ENCODE measurements around the gene ANP32A. TPM values are rescaled to one million over a fixed set of nuclear protein-coding genes. Genes with fewer than 3 reads are reported as not detected.
A peak's percentile ranks its signal among the peaks of the same experiment; 100 is the strongest.

The ANP32A gene
- total RNA-seq, 1 donor from 2014 or later = 65.8 TPM

GRCh38 chr15:68733666-68734065 is 87.0 kb downstream of the ANP32A start:
- DNase-seq (ENCODE audit: low read depth) = no peak
- no peak overlapping the region for H3K4me3 ChIP-seq (ENCODE audit: low read depth, low read length)
- no peak for TF ChIP-seq CTCF (conservative IDR thresholded peaks at IDR 0.05; ENCODE audit: low read depth, low read length)

GRCh38 chr15:68732451-68732850 is 88.2 kb downstream of the ANP32A start:
- no peak for TF ChIP-seq CTCF (conservative IDR thresholded peaks at IDR 0.05; ENCODE audit: low read depth, low read length)
- no peak for DNase-seq (ENCODE audit: low read depth)

GRCh38 chr15:68730976-68731897 is 89.5 kb downstream of the ANP32A start:
- no peak for TF ChIP-seq CTCF (conservative IDR thresholded peaks at IDR 0.05; ENCODE audit: low read depth, low read length)
- no peak for DNase-seq (ENCODE audit: low read depth)
- no peak overlapping the region for H3K4me3 ChIP-seq (ENCODE audit: low read depth, low read length)

More at GRCh38 chr15:68732451-68732850, 88.2 kb downstream of the ANP32A start:
- H3K4me3 ChIP-seq (ENCODE audit: low read depth, low read length) = no peak overlapping the region

- no peak overlapping the region for H3K4me3 ChIP-seq (ENCODE audit: low read depth, low read length)
- TF ChIP-seq CTCF (conservative IDR thresholded peaks at IDR 0.05; ENCODE audit: low read depth, low read length) = peak; percentile 75
- DNase-seq (ENCODE audit: low read depth) = peak; percentile 22
These were observed 90.2 kb downstream of the ANP32A start for GRCh38 chr15:68730471-68730919.

GRCh38 chr15:68729789-68730411 is 90.8 kb downstream of the ANP32A start:
- DNase-seq (ENCODE audit: low read depth) = peak; percentile 27
- TF ChIP-seq CTCF (conservative IDR thresholded peaks at IDR 0.05; ENCODE audit: low read depth, low read length) = no peak

More at GRCh38 chr15:68729789-68730411, 90.8 kb downstream of the ANP32A start:
- no peak overlapping the region for H3K4me3 ChIP-seq (ENCODE audit: low read depth, low read length)

Other genes with a start within 250 kb of the ANP32A start
- gene CORO2B, start 241.9 kb downstream of the ANP32A start, total RNA-seq = 13.5 and 18.3 TPM in 2 replicates
- gene SPESP1, start 109.6 kb upstream of the ANP32A start, total RNA-seq = 0.51 and 2.1 TPM in 2 replicates
- gene NOX5, start 193.8 kb upstream of the ANP32A start, total RNA-seq = under 0.01 and 0.06 TPM in 2 replicates